GM12891 (cell line): Measurements from ENCODE around the gene UPF2.

Experiments
- POLR2A ChIP-seq: IDR thresholded peaks from 2 replicates; pipeline ENCODE4 v1.6.1; 2011; ENCODE audit warnings: low read depth, low read length, control low read depth
- POLR2AphosphoS5 ChIP-seq: IDR thresholded peaks from 2 replicates; pipeline ENCODE4 v1.6.1; 2011; ENCODE audit warnings: low read depth, low read length, control low read depth

GRCh38 chr10:12019283-12019971 lies 23.2 kb downstream of the UPF2 start:
- no peak for TF ChIP-seq POLR2AphosphoS5
- TF ChIP-seq POLR2A, result no peak
